DMS 273 treated with DMSO at 0.1 percent for 48 hours (cell line): ENCODE measurements around the gene SREBF2.

ENCODE experiments used
- DNase-seq: peaks from one replicate; lab custom pipeline; 2025; lab: John Stamatoyannopoulos, UW

SREBF2 gene

GRCh38 chr22:41832553-41833368 lies at the start of gene SREBF2:
Gene SREBF2 (plus strand): TSS chr22:41833105. CDS start chr22:41833271, 166 bp downstream.
- DNase-seq = peak; percentile 95

DNA sequence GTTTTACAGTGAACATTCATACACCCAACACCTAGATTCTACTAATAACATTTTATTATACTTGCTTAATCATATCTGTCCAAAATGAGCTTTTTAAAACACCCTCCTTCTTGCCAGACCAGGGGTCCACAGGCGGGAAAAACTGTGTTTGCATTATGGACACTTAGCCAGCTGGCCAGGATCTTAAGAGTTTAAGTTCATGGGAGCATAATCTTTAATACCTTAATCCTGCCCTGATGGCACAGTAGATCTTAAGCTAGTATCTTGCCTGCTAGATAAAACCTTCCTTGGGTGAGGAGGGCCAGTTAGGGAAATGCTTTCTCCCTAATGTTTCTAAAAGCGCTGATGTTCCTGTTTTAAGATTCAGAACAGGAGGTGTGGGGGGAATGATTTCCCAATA lies 45.6 kb upstream of the SREBF2 start:
- DNase-seq = no peak

- DNase-seq = no peak
Observed at GRCh38 chr22:41793871-41794270, 39.0 kb upstream of the SREBF2 start.

- DNase-seq = no peak
Observed at GRCh38 chr22:41798736-41799135, 34.2 kb upstream of the SREBF2 start.

DNA sequence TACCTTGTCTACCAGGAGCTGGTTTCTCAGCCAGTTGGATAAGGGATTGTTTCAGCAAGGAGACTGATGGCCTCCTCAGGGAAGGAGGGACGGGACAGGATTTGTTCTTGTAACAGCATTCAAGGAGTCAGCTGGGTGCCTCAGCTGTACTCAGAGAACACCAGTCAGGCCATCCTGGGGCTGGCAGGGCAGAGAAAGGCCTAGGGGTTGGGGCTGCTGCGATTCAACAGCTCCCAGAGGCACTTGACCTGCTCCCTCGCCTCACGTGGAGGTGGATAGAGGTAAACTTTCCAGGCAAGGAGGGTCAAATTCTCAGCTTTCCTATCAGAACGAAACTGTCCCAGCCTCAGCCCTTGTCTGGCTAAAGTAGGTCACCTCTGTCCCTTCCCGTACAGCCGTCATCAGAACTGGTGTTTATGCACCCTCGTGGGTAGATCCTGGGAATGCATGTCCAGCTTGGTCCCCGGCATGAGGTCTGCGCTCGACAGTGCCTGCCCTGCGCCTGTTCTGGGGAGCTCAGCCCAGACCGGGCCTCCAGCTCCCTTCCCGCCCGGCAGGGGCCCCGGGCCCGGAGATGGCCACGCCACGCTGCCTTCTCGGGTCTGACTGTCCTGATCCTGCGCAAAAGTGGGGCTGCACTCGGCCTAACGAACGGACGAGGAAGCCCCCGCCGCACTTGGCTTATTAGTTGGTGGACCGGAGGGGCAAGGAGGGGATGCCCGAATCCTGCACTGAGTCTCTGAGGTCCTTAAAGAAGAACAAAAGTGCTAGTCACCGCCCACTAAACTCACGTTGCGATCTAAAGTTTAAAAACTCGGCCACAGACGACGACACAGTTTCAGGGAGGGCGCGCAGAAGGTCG lies 33.2 kb upstream of the SREBF2 start:
- DNase-seq = no peak

- DNase-seq = peak; percentile 41
Observed at GRCh38 chr22:41800348-41801146, 32.4 kb upstream of the SREBF2 start, which contains the start of gene CCDC134. Gene CCDC134 (plus strand): TSS chr22:41800679. CDS start chr22:41808891, 8,212 bp downstream.

DNA sequence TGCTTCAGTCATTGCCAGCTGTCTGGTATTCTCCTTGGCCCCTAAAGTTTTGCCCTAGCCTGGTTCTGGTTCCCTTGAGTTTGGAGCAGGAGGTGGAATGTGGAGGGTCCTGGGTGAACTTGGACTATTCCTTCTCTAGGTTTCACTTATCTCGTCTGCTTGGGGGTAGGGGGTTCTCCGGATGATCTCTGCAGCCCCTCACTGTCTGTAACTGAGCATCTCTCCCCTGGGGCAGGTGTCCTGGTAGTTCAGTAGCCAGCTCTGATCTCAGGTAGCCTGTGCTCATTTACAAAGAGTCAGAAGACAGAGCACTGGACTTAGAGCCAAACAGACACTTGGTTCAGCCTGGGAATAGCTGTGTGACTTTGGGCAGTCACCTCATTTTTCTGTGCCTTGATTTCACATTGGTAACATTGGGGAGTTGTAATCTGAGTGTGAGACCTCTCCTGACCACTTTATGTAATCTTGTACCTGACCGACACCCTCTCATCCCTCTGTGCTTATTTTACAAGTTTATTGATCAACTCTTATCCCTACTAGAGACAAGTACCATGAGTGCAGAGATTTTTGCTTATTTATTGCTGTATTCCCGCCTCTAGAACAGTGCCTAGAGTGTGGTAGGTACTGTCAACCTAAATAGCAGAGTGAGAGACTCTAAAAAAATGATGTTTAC lies 31.6 kb upstream of the SREBF2 start:
- DNase-seq = no peak

DNA sequence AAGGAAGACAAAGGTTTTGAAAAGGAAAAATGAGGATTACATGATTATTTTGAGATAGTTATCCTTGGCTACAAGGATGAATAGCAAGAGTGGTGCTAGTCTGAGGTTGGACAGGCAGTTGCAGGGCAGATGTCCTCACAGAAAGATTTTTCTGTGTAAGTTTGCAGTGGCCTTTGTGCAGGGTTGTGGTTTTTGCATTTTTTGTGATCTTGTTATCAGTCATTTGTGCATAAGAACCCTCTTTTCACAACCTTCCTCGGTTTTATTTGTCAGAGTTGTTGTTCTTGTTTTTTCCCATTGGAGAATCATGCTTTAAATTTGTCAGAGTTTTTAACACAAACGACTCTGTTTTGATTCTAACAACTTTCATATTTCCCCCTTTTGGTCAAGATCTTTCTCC lies 31.0 kb upstream of the SREBF2 start:
- DNase-seq = no peak

- no peak for DNase-seq
Observed at GRCh38 chr22:41805639-41806038, 27.3 kb upstream of the SREBF2 start.

DNA sequence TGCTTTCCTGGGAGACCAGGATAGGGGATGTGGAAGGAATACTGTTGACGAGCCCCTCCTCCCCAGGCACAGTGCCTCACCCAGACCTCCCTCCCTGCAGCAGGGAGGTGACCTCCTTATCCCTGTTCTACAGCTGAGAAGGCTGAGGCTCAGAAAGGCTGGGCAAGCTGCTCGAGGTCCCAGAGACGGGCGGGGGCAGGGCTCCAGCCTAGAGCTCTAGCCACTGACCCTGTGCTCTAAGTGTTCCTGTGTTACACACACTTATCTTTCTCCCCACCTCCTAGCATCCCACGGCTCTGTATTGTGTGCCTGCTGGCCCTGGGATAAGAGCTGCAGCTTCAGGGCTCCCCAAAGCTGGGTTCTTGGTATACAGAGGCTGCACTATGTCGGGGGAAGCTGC lies 24.5 kb upstream of the SREBF2 start:
- no peak for DNase-seq

- DNase-seq = no peak
Observed at GRCh38 chr22:41810022-41810421, 22.9 kb upstream of the SREBF2 start.

- no peak for DNase-seq
Observed at GRCh38 chr22:41812805-41813545, 19.9 kb upstream of the SREBF2 start.

GRCh38 chr22:41813726-41814410 lies 19.0 kb upstream of the SREBF2 start:
- DNase-seq = no peak

- no peak for DNase-seq
Observed at GRCh38 chr22:41815716-41816115, 17.2 kb upstream of the SREBF2 start.

GRCh38 chr22:41816241-41816640 lies 16.7 kb upstream of the SREBF2 start:
- no peak for DNase-seq

- DNase-seq = no peak
Observed at GRCh38 chr22:41816871-41817270, 16.0 kb upstream of the SREBF2 start.

DNA sequence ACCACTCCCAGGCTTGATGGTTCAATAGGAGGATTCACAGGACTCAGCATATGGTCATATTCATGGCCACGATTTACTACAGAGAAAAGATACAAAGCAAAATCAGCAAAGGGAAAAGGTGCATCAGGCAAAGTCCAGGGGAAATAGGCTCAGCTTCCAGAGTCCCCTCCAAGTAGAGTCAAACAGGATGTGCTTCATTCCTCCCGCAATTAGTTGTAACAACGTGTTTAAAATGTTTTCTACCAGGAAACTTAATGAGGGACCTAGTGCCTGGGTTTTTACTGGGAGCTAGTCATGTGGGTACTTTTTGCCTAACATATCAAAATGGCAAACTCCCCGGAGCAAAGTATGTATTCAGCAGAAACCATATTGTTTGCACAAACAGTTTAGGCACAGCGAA lies 14.9 kb upstream of the SREBF2 start:
- no peak for DNase-seq

- no peak for DNase-seq
Observed at GRCh38 chr22:41818596-41818995, 14.3 kb upstream of the SREBF2 start.

GRCh38 chr22:41819257-41819656 lies 13.6 kb upstream of the SREBF2 start:
- DNase-seq = no peak

DNA sequence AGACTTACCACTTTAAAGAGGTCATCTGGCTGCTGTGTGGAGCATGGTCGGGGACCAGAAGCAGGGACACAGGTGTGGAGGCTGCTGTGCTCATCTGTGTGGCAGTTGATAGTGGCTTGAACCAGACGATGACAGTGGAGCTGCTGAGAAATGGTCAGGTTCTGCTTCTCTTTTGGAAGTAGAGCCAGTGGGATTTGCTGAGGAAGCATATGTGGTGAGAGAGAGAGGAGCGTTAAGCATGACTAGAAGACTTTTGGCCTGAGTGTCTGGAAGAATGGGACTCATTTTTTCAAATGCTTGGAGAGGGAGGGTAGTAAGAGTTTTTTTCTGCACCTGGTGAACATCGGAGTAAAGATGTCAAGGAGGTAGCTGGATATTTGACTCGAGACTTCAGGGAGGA lies 12.5 kb upstream of the SREBF2 start:
- DNase-seq = no peak
